ENCODE results near the gene GGACT. TPM values are rescaled to one million over a fixed set of nuclear protein-coding genes. Genes with fewer than 3 reads are reported as not detected.

Gene GGACT
- total RNA-seq, 3 donors from 2014 or later, result 1.8 to 4.8 (median 2.3) TPM

GRCh38 chr13:100602493-100603111, 14.0 kb upstream of the GGACT start:
- TF ChIP-seq POLR2A (IDR thresholded peaks at IDR 0.05) (no peak), CTCF (IDR thresholded peaks at IDR 0.05) (no peak), POLR2AphosphoS5 (IDR thresholded peaks at IDR 0.05) (no peak)
- no peak for DNase-seq (ENCODE audit: low spot score in 2 of 2)
- Histone ChIP-seq H3K9me3 (no peaks in the 10 kb centered on the region), H3K27ac (no peak overlapping the region), H3K4me3 (no peak overlapping the region), H3K36me3 (no peaks in the 10 kb centered on the region), H3K27me3 (no peaks in the 10 kb centered on the region), H3K4me1 (no peaks in the 10 kb centered on the region)
- intact Hi-C loops (cut with DNase I; ENCODE audit: low total_unique reads), result no loop called here

- Histone ChIP-seq H3K36me3 (no peaks in the 10 kb centered on the region), H3K27ac (no peak overlapping the region), H3K9me3 (no peaks in the 10 kb centered on the region), H3K27me3 (no peaks in the 10 kb centered on the region), H3K4me1 (no peaks in the 10 kb centered on the region), H3K4me3 (no peak overlapping the region)
- intact Hi-C loops (cut with DNase I; ENCODE audit: low total_unique reads), result no loop called here
- no peak for DNase-seq (ENCODE audit: low spot score in 2 of 2)
- no peak for TF ChIP-seq POLR2A (IDR thresholded peaks at IDR 0.05)
- TF ChIP-seq POLR2AphosphoS5 (IDR thresholded peaks at IDR 0.05), result no peak
- TF ChIP-seq CTCF (IDR thresholded peaks at IDR 0.05), result no peak
Measured at GRCh38 chr13:100601716-100602115, 13.1 kb upstream of the GGACT start.

GRCh38 chr13:100600915-100601314, 12.3 kb upstream of the GGACT start:
- DNase-seq (ENCODE audit: low spot score in 2 of 2), result no peak
- Histone ChIP-seq H3K27me3 (no peaks in the 10 kb centered on the region), H3K36me3 (no peaks in the 10 kb centered on the region), H3K4me3 (no peak overlapping the region), H3K27ac (no peak overlapping the region), H3K4me1 (no peaks in the 10 kb centered on the region), H3K9me3 (no peaks in the 10 kb centered on the region)
- intact Hi-C loops (cut with DNase I; ENCODE audit: low total_unique reads), result no loop called here
- no peak for TF ChIP-seq POLR2A (IDR thresholded peaks at IDR 0.05)
- TF ChIP-seq CTCF (IDR thresholded peaks at IDR 0.05), result no peak
- no peak for TF ChIP-seq POLR2AphosphoS5 (IDR thresholded peaks at IDR 0.05)

GRCh38 chr13:100600461-100600860, 11.9 kb upstream of the GGACT start:
- no peak for DNase-seq (ENCODE audit: low spot score in 2 of 2)
- intact Hi-C loops (cut with DNase I; ENCODE audit: low total_unique reads), result no loop called here
- no peaks in the 10 kb centered on the region for H3K4me1 ChIP-seq
- H3K27me3 ChIP-seq, result no peaks in the 10 kb centered on the region
- TF ChIP-seq POLR2AphosphoS5 (IDR thresholded peaks at IDR 0.05), result no peak
- no peaks in the 10 kb centered on the region for H3K9me3 ChIP-seq
- H3K27ac ChIP-seq, result no peak overlapping the region
- H3K4me3 ChIP-seq, result no peak overlapping the region
- H3K36me3 ChIP-seq, result no peaks in the 10 kb centered on the region

GRCh38 chr13:100597253-100597652, 8.7 kb upstream of the GGACT start:
- H3K27me3 ChIP-seq, result no peaks in the 10 kb centered on the region
- TF ChIP-seq POLR2A (IDR thresholded peaks at IDR 0.05) (no peak), POLR2AphosphoS5 (IDR thresholded peaks at IDR 0.05) (no peak), CTCF (IDR thresholded peaks at IDR 0.05) (no peak)
- H3K36me3 ChIP-seq, result no peaks in the 10 kb centered on the region
- no peaks in the 10 kb centered on the region for H3K4me1 ChIP-seq
- no peak overlapping the region for H3K4me3 ChIP-seq
- no peaks in the 10 kb centered on the region for H3K9me3 ChIP-seq
- intact Hi-C loops (cut with DNase I; ENCODE audit: low total_unique reads), result no loop called here
- no peak for DNase-seq (ENCODE audit: low spot score in 2 of 2)
- no peak overlapping the region for H3K27ac ChIP-seq

GRCh38 chr13:100596516-100596915, 7.9 kb upstream of the GGACT start:
- Histone ChIP-seq H3K36me3 (no peaks in the 10 kb centered on the region), H3K27me3 (no peaks in the 10 kb centered on the region), H3K4me1 (no peaks in the 10 kb centered on the region), H3K9me3 (no peaks in the 10 kb centered on the region), H3K4me3 (no peak overlapping the region), H3K27ac (no peak overlapping the region)
- no peak for TF ChIP-seq POLR2A (IDR thresholded peaks at IDR 0.05)
- DNase-seq (ENCODE audit: low spot score in 2 of 2), result no peak
- intact Hi-C loops (cut with DNase I; ENCODE audit: low total_unique reads), result no loop called here
